WERI-Rb-1 (cell line): Measurements from ENCODE around the gene TIRAP.

Experiments used
- DNase-seq: peaks from one replicate; pipeline ENCODE4 v3.0.0-alpha.2; 2020
- H3K27ac ChIP-seq: fragments of 250-450 bp; sonication (Bioruptor Pico); 2 replicates; pipeline ENCODE4 v1.5.1; 2020; ENCODE audit warnings: mild to moderate bottlenecking, moderate library complexity
- H3K27me3 ChIP-seq: fragments of 250-450 bp; sonication (Bioruptor Pico); 2 replicates; pipeline ENCODE4 v1.5.1; 2021; ENCODE audit warnings: mild to moderate bottlenecking, low read depth, moderate library complexity; ENCODE audit not compliant: insufficient read depth, severe bottlenecking
- H3K36me3 ChIP-seq: fragments of 250-450 bp; sonication (Bioruptor Pico); 2 replicates; pipeline ENCODE4 v1.5.1; 2020; ENCODE audit warnings: mild to moderate bottlenecking, moderate library complexity
- H3K4me3 ChIP-seq: 2 replicates; pipeline ENCODE4 v1.5.1; 2011; ENCODE audit warnings: low read depth, mild to moderate bottlenecking, control low read depth, low read length
- H3K9me3 ChIP-seq: fragments of 250-450 bp; sonication (Bioruptor Pico); 2 replicates; pipeline ENCODE4 v1.5.1; 2021; ENCODE audit warnings: mild to moderate bottlenecking, moderate library complexity; ENCODE audit not compliant: severe bottlenecking
- TF ChIP-seq, protein P1 (sequence below): IDR thresholded peaks from 2 replicates; pipeline ENCODE4 v1.5.1; 2011; ENCODE audit warnings: low read depth, mild to moderate bottlenecking, control low read depth, inconsistent platforms, low read length

TIRAP gene

DNA sequence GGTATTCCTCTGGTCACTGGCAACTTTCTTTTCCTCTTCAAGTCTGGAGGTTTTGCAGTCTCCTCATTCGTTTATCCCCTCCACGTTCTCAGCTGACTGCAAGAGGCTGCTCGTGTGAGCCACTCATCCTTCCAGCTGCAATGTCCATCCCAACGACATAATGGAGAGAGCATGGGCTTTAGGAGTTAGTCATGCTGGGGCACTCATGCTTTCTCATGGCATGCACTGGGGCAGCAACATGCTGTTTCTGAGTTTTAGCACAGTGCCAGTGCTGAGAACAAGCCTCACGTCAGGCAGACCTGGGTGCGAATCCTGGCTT is 28.1 kb downstream of the TIRAP start:
- no peak overlapping the region for H3K27ac ChIP-seq
- DNase-seq = no peak
- H3K4me3 ChIP-seq = no peak overlapping the region
- no peaks in the 10 kb centered on the region for H3K27me3 ChIP-seq
- TF ChIP-seq, protein P1, sequence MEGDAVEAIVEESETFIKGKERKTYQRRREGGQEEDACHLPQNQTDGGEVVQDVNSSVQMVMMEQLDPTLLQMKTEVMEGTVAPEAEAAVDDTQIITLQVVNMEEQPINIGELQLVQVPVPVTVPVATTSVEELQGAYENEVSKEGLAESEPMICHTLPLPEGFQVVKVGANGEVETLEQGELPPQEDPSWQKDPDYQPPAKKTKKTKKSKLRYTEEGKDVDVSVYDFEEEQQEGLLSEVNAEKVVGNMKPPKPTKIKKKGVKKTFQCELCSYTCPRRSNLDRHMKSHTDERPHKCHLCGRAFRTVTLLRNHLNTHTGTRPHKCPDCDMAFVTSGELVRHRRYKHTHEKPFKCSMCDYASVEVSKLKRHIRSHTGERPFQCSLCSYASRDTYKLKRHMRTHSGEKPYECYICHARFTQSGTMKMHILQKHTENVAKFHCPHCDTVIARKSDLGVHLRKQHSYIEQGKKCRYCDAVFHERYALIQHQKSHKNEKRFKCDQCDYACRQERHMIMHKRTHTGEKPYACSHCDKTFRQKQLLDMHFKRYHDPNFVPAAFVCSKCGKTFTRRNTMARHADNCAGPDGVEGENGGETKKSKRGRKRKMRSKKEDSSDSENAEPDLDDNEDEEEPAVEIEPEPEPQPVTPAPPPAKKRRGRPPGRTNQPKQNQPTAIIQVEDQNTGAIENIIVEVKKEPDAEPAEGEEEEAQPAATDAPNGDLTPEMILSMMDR = no peak
- peaks cover 29% of the 10 kb centered on the region for H3K36me3 ChIP-seq
- no peaks in the 10 kb centered on the region for H3K9me3 ChIP-seq

- TF ChIP-seq, protein P1 = no peak
- H3K4me3 ChIP-seq = no peak overlapping the region
- H3K36me3 ChIP-seq = peaks cover 29% of the 10 kb centered on the region
- no peak overlapping the region for H3K27ac ChIP-seq
- DNase-seq = no peak
- H3K9me3 ChIP-seq = no peaks in the 10 kb centered on the region
- no peaks in the 10 kb centered on the region for H3K27me3 ChIP-seq
Observed at GRCh38 chr11:126311401-126312291, 28.8 kb downstream of the TIRAP start.

- TF ChIP-seq, protein P1 = no peak
- Histone ChIP-seq H3K4me3 (no peak overlapping the region), H3K36me3 (peaks cover 24% of the 10 kb centered on the region), H3K27ac (no peak overlapping the region), H3K9me3 (no peaks in the 10 kb centered on the region), H3K27me3 (no peaks in the 10 kb centered on the region)
- no peak for DNase-seq
Observed at GRCh38 chr11:126312961-126313360, 30.1 kb downstream of the TIRAP start.

DNA sequence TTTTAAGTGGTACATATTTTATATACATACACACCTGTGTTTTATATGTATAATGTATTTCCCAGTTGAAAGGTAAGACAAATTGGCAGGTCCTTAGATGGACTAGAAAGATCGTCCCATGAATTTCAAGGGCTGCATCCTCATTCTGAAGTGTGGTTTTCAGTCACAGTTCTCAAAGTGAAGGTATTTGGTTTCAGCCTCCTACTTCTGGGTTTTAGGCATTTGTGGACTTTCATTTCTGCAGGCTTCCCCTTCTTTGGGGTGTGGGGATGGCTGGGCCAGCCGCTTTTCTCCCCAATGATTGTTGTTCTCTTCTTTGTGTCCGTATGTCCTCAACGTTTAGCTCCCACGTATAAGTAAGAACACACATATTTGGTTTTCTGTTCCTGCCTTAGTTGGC is 30.9 kb downstream of the TIRAP start:
- Histone ChIP-seq H3K36me3 (peaks cover 19% of the 10 kb centered on the region), H3K9me3 (no peaks in the 10 kb centered on the region), H3K4me3 (no peak overlapping the region), H3K27me3 (no peaks in the 10 kb centered on the region), H3K27ac (no peak overlapping the region)
- no peak for DNase-seq
- TF ChIP-seq, protein P1 = no peak

GRCh38 chr11:126317432-126317755 is 34.5 kb downstream of the TIRAP start:
- no peak overlapping the region; the same call in 1 of the 2 replicates for H3K27ac ChIP-seq
- no peaks in the 10 kb centered on the region for H3K27me3 ChIP-seq
- H3K36me3 ChIP-seq = peaks cover 4% of the 10 kb centered on the region
- no peak overlapping the region for H3K4me3 ChIP-seq
- H3K9me3 ChIP-seq = no peaks in the 10 kb centered on the region
- DNase-seq = no peak
- TF ChIP-seq, protein P1 = no peak
